OCI-LY7 (cell line): Measurements from ENCODE around the gene LDAF1. TPM values are rescaled to one million over a fixed set of nuclear protein-coding genes. Genes with fewer than 3 reads are reported as not detected.

Experiments used
- BruUV-seq: library from RNA; stranded (reverse); fragments of 400-500 nt; replicated peaks from 2 replicates; lab custom pipeline; 2021; lab: Mats Ljungman, UMichigan
- CTCF ChIA-PET: fragments of 300-600 bp; sonication (Branson Sonifier 250); formaldehyde crosslinking; loops from one replicate; lab custom pipeline; 2022; ENCODE audit warnings: antibody characterized with exemption; ENCODE audit not compliant: unreplicated experiment; lab: Charles Lee
- POLR2A ChIA-PET: fragments of 300-600 bp; sonication (Branson Sonifier 250); formaldehyde crosslinking; loops from one replicate; lab custom pipeline; 2022; ENCODE audit warnings: antibody characterized with exemption; lab: Charles Lee
- DNase-seq: peaks from one replicate; pipeline ENCODE4 v3.0.0-alpha.2; 2015; ENCODE audit warnings: low spot score
- H2AFZ ChIP-seq: fragments of 200-600 bp; sonication (generic), shearing (Covaris generic); 2 replicates; pipeline ENCODE4 v1.6.1; 2014; ENCODE audit warnings: mild to moderate bottlenecking, antibody characterized with exemption, low read length, moderate library complexity
- H3K27ac ChIP-seq: fragments of 200-600 bp; sonication (generic); 2 replicates; pipeline ENCODE4 v1.5.1; 2014; ENCODE audit warnings: mixed run types, low read depth, mild to moderate bottlenecking, moderate library complexity, low read length, inconsistent platforms; ENCODE audit not compliant: poor library complexity, severe bottlenecking
- H3K36me3 ChIP-seq: fragments of 200-600 bp; sonication (generic); 2 replicates; pipeline ENCODE4 v1.6.1; 2014; ENCODE audit warnings: mild to moderate bottlenecking, antibody characterized with exemption, low read length, moderate library complexity, mixed read lengths; ENCODE audit not compliant: insufficient read depth
- H3K4me1 ChIP-seq: fragments of 200-600 bp; sonication (generic); 2 replicates; pipeline ENCODE4 v1.5.1; 2014; ENCODE audit warnings: mild to moderate bottlenecking, low read length; ENCODE audit not compliant: insufficient read depth, poor library complexity, severe bottlenecking
- H3K4me2 ChIP-seq: fragments of 200-600 bp; sonication (generic); 2 replicates; pipeline ENCODE4 v1.6.1; 2014; ENCODE audit warnings: mild to moderate bottlenecking, low read length
- H3K4me3 ChIP-seq: fragments of 200-600 bp; sonication (generic); 2 replicates; pipeline ENCODE4 v1.5.1; 2014; ENCODE audit warnings: mild to moderate bottlenecking, low read depth, low read length; ENCODE audit not compliant: poor library complexity, severe bottlenecking
- H3K79me2 ChIP-seq: fragments of 200-600 bp; sonication (generic); 2 replicates; pipeline ENCODE4 v1.6.1; 2016; ENCODE audit warnings: low read depth, mild to moderate bottlenecking, low read length, moderate library complexity, mixed read lengths; ENCODE audit not compliant: insufficient read depth
- H3K9me2 ChIP-seq: fragments of 200-600 bp; sonication (generic); 2 replicates; pipeline ENCODE4 v1.6.1; 2016; ENCODE audit warnings: mild to moderate bottlenecking, low read length, mixed read lengths; ENCODE audit not compliant: insufficient read depth
- H3K9me3 ChIP-seq: fragments of 200-600 bp; sonication (generic); 2 replicates; pipeline ENCODE4 v1.6.1; 2014; ENCODE audit warnings: mild to moderate bottlenecking, mixed run types, low read length, mixed read lengths
- H4K20me1 ChIP-seq: fragments of 200-600 bp; sonication (generic); 2 replicates; pipeline ENCODE4 v1.6.1; 2014; ENCODE audit warnings: mild to moderate bottlenecking, antibody characterized with exemption, low read length, moderate library complexity, mixed read lengths; ENCODE audit not compliant: insufficient read depth
- EZH2phosphoT487 ChIP-seq: fragments of 200-600 bp; sonication (generic); IDR thresholded peaks from 2 replicates; pipeline ENCODE4 v1.6.1; 2018; ENCODE audit warnings: low read depth, borderline replicate concordance, mild to moderate bottlenecking, mixed run types, antibody characterized with exemption, low read length, moderate library complexity, mixed read lengths
- intact Hi-C: fragments of 100-400 bp; cut with micrococcal nuclease; formaldehyde crosslinking; loops from one replicate; pipeline ENCODE4 v1.10.0; 2022; ENCODE audit not compliant: unreplicated experiment
- total RNA-seq, 2 experiments: library from RNA; depleted of rRNA in 1 of 2; stranded (reverse); fragments of >200 nt in 1 of 2; shearing (Covaris generic) in 1 of 2; gene quantifications; 2 replicates each; pipeline ENCODE4 v1.2.3, GENCODE V29; 2014 to 2022
- TF ChIP-seq, protein P1 (sequence below): fragments of 200-600 bp; sonication (generic); conservative IDR thresholded peaks from 2 replicates; pipeline ENCODE4 v1.5.1; 2014; ENCODE audit warnings: mild to moderate bottlenecking, antibody characterized with exemption, low read length, moderate library complexity, mixed read lengths

The LDAF1 gene
- total RNA-seq, 2 experiments from 2014 or later: 5.4 to 6.7 TPM

DNA sequence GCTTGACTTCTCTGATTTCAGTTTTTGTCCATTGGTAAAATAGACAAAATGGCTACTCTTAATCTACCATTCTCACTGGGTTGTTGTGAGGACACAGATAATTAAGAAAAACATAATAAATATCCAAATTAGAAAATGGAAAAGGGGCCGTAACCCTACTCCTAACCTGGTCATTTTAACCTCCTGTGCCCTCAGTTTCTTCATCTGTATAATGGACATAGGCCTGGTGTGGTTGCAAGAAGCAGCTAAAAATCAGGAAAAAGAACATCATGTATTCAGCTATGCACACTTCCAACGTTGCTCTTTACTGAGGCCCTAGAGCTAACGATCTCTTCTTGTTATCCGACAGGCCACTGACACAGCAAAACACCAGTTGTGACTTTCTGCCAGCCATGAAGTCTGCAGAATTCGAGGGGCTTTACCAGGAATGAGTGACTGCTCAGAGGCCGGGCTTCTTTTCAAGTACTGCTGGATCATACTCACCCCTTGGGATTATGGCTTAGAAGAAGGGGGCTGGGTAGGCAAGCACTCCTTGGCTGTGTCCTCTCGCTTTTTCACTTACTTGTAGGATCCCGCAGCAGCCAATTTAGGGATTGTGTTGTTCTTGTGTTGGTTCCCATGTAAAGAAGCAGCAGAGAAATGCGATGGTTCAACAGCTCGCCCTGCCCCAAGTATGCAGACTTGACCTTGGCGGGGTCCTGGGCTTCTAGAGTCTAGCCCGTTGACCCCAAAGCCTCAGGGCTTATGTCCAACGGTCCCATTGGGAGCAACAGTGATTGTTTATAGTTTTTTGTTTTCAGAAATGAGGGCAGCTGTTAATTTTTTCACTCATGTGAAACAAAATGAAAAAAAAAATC lies 20.9 kb downstream of the LDAF1 start:
- TF ChIP-seq, protein P1, sequence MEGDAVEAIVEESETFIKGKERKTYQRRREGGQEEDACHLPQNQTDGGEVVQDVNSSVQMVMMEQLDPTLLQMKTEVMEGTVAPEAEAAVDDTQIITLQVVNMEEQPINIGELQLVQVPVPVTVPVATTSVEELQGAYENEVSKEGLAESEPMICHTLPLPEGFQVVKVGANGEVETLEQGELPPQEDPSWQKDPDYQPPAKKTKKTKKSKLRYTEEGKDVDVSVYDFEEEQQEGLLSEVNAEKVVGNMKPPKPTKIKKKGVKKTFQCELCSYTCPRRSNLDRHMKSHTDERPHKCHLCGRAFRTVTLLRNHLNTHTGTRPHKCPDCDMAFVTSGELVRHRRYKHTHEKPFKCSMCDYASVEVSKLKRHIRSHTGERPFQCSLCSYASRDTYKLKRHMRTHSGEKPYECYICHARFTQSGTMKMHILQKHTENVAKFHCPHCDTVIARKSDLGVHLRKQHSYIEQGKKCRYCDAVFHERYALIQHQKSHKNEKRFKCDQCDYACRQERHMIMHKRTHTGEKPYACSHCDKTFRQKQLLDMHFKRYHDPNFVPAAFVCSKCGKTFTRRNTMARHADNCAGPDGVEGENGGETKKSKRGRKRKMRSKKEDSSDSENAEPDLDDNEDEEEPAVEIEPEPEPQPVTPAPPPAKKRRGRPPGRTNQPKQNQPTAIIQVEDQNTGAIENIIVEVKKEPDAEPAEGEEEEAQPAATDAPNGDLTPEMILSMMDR: no peak
- no peak for TF ChIP-seq EZH2phosphoT487
- no peak overlapping the region for H3K4me3 ChIP-seq
- BruUV-seq: no TSS peak
- H3K9me3 ChIP-seq: peaks cover 7% of the 10 kb centered on the region; the same call in 1 of the 2 replicates
- H3K79me2 ChIP-seq: no peaks in the 10 kb centered on the region
- H4K20me1 ChIP-seq: no peaks in the 10 kb centered on the region
- H2AFZ ChIP-seq: no peak overlapping the region
- H3K27ac ChIP-seq: no peak overlapping the region
- intact Hi-C loops: no loop called here
- CTCF ChIA-PET: no interaction called here
- no peaks in the 10 kb centered on the region for H3K4me1 ChIP-seq
- H3K36me3 ChIP-seq: peaks cover 89% of the 10 kb centered on the region
- POLR2A ChIA-PET: interaction anchor here (0.6 kb wide), 1 partner anchor 1505 kb away, joined by 4 read pairs; no protein-coding TSS in a partner anchor
- H3K9me2 ChIP-seq: no peaks in the 10 kb centered on the region
- DNase-seq: no peak
- H3K4me2 ChIP-seq: no peak overlapping the region

DNA sequence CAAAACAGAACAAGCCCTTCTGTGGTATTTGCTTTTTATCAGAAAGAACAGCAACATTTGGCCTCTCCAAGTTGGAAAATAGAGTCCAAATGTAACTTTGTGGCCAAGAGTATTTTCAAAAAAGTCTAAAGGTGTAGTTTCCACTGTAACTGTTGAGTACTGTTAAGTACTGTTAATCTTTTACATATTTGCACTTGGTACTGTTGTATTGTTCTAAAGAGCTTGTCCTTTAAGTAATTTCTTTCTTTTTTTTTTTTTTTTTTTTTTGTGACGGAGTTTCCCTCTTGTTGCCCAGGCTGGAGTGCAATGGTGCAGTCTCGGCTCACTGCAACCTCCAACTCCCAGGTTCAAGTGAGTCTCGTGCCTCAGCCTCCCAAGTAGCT lies 21.5 kb downstream of the LDAF1 start:
- Histone ChIP-seq H4K20me1 (no peaks in the 10 kb centered on the region), H3K9me2 (no peaks in the 10 kb centered on the region), H3K4me1 (no peaks in the 10 kb centered on the region), H3K4me3 (no peak overlapping the region), H2AFZ (no peak overlapping the region), H3K4me2 (no peak overlapping the region), H3K27ac (no peak overlapping the region), H3K9me3 (peaks cover 7% of the 10 kb centered on the region; the same call in 1 of the 2 replicates), H3K79me2 (no peaks in the 10 kb centered on the region), H3K36me3 (peaks cover 83% of the 10 kb centered on the region)
- TF ChIP-seq, protein P1: no peak
- no peak for TF ChIP-seq EZH2phosphoT487
- BruUV-seq: no TSS peak
- ChIA-PET CTCF (no interaction called here), POLR2A (interaction anchor here (0.6 kb wide), 2 partner anchors 59 to 1504 kb away, joined by 4 read pairs; no protein-coding TSS in a partner anchor)
- intact Hi-C loops: no loop called here
- DNase-seq: no peak

DNA sequence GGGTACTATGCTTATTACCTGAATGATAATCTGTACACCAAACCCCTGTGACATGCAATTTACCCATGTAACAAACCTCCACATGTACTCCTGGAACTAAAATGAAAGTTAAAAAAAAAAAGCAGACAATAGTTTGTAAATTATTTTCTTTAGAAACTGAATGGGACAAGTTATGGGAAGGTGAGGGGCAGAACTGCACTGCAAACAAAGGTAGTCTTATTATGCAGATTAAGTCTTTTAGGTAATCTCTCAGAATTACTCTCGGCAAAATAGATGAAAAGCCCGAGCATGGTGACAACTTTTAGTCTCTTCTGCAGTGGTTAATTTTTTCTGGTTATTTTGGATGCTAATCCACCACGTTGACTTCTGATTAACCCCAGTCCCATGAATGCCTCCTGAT lies 25.5 kb downstream of the LDAF1 start:
- no peaks in the 10 kb centered on the region for H4K20me1 ChIP-seq
- no peaks in the 10 kb centered on the region; the same call in 1 of the 2 replicates for H3K9me3 ChIP-seq
- H3K9me2 ChIP-seq: no peaks in the 10 kb centered on the region
- H3K4me3 ChIP-seq: no peak overlapping the region
- H3K27ac ChIP-seq: no peak overlapping the region
- peaks cover 46% of the 10 kb centered on the region for H3K36me3 ChIP-seq
- H3K4me2 ChIP-seq: no peak overlapping the region
- no peaks in the 10 kb centered on the region for H3K4me1 ChIP-seq
- CTCF ChIA-PET: no interaction called here
- H2AFZ ChIP-seq: no peak overlapping the region
- intact Hi-C loops: no loop called here
- no TSS peak for BruUV-seq
- H3K79me2 ChIP-seq: no peaks in the 10 kb centered on the region
- no peak for TF ChIP-seq EZH2phosphoT487
- TF ChIP-seq, protein P1: no peak
- POLR2A ChIA-PET: no interaction called here
- no peak for DNase-seq
